Mesendoderm (in vitro differentiated cells): ENCODE results near the gene TMEM183A. TPM values are rescaled to one million over a fixed set of nuclear protein-coding genes. Genes with fewer than 3 reads are reported as not detected.

ENCODE experiments used
- DNase-seq: peaks from one replicate; pipeline ENCODE4 v3.0.0; 2013
- H2AK5ac ChIP-seq: 2 replicates; pipeline ENCODE4 v1.6.1; 2013; ENCODE audit warnings: low read length, inconsistent platforms
- H2BK120ac ChIP-seq: 2 replicates; pipeline ENCODE4 v1.6.1; 2013; ENCODE audit warnings: low read depth, mild to moderate bottlenecking, low read length, moderate library complexity, mixed read lengths
- H2BK15ac ChIP-seq: replicated peaks from 2 replicates; pipeline ENCODE4 v1.6.1; 2013; ENCODE audit warnings: low read depth, mild to moderate bottlenecking, moderate library complexity
- H2BK5ac ChIP-seq: 2 replicates; pipeline ENCODE4 v1.6.1; 2013; ENCODE audit warnings: low read length, inconsistent platforms
- H3K18ac ChIP-seq: 2 replicates; pipeline ENCODE4 v1.6.1; 2013; ENCODE audit warnings: mild to moderate bottlenecking, low read length, mixed read lengths
- H3K23ac ChIP-seq: one replicate; pipeline ENCODE4 v1.6.1; 2013; ENCODE audit warnings: low read length
- H3K27ac ChIP-seq: 2 replicates; pipeline ENCODE4 v1.5.1; 2013; ENCODE audit warnings: low read depth, mild to moderate bottlenecking, inconsistent platforms, low read length, moderate library complexity
- H3K27me3 ChIP-seq: 2 replicates; pipeline ENCODE4 v1.6.1; 2013; ENCODE audit warnings: low read length, control low read depth, mild to moderate bottlenecking, inconsistent platforms; ENCODE audit not compliant: insufficient read depth, poor library complexity
- H3K36me3 ChIP-seq: 2 replicates; pipeline ENCODE4 v1.6.1; 2013; ENCODE audit warnings: low read length, inconsistent platforms; ENCODE audit not compliant: control insufficient read depth, insufficient read depth
- H3K4ac ChIP-seq: one replicate; pipeline ENCODE4 v1.6.1; 2013; ENCODE audit warnings: low read depth, mild to moderate bottlenecking, low read length, moderate library complexity
- H3K4me1 ChIP-seq: 2 replicates; pipeline ENCODE4 v1.6.1; 2013; ENCODE audit warnings: low read depth, low read length, inconsistent platforms; ENCODE audit not compliant: control insufficient read depth
- H3K4me2 ChIP-seq: 2 replicates; pipeline ENCODE4 v1.6.1; 2013; ENCODE audit warnings: low read length
- H3K4me3 ChIP-seq: 2 replicates; pipeline ENCODE4 v1.5.1; 2013; ENCODE audit warnings: mild to moderate bottlenecking, low read length
- H3K56ac ChIP-seq: one replicate; pipeline ENCODE4 v1.6.1; 2013; ENCODE audit warnings: low read length
- H3K79me1 ChIP-seq: 2 replicates; pipeline ENCODE4 v1.6.1; 2013; ENCODE audit warnings: low read length, inconsistent platforms
- H3K79me2 ChIP-seq: 2 replicates; pipeline ENCODE4 v1.6.1; 2013; ENCODE audit warnings: mild to moderate bottlenecking, low read length; ENCODE audit not compliant: control insufficient read depth, insufficient read depth
- H3K9ac ChIP-seq: 2 replicates; pipeline ENCODE4 v1.6.1; 2013; ENCODE audit warnings: low read length, inconsistent platforms
- H4K5ac ChIP-seq: one replicate; pipeline ENCODE4 v1.6.1; 2013; ENCODE audit warnings: low read length
- H4K8ac ChIP-seq: one replicate; pipeline ENCODE4 v1.6.1; 2013; ENCODE audit warnings: low read depth, mild to moderate bottlenecking, control low read depth, low read length, moderate library complexity
- WGBS: extraction: QIAGEN DNeasy Blood & Tissue Kit; methylation state at CpG from one replicate; pipeline ENCODE4 v1.1.7; 2013; ENCODE audit warnings: low lambda C conversion rate, missing lambda C conversion rate; ENCODE audit not compliant: insufficient coverage; ENCODE audit errors: extremely low coverage; 5-methylcytosine and 5-hydroxymethylcytosine counted together
- polyA plus RNA-seq, 2 experiments: library from polyadenylated mRNA; stranded (reverse); fragments of 200-250 nt; gene quantifications; one replicate each; pipeline ENCODE4 v1.2.3, GENCODE V29; 2013

Gene TMEM183A
- 78.9 TPM for polyA plus RNA-seq (2013, experiment 1 of 2)
- 80.1 TPM for polyA plus RNA-seq (2013, experiment 2 of 2)

- Histone ChIP-seq H3K79me2 (peaks cover 20% of the 10 kb centered on the region), H2BK5ac (peak within 1 kb of the TSS; percentile 61), H3K27ac (peak within 1 kb of the TSS; percentile 91), H4K5ac (peak within 1 kb of the TSS; percentile 63), H3K4me2 (peak within 1 kb of the TSS; percentile 91), H3K23ac (no peak within 1 kb of the TSS), H3K79me1 (no peaks in the 10 kb centered on the region), H3K4me1 (no peaks in the 10 kb centered on the region), H3K56ac (peak within 1 kb of the TSS; percentile 99), H4K8ac (peak within 1 kb of the TSS; percentile 91), H3K4ac (peak within 1 kb of the TSS; percentile 97), H3K18ac (peak within 1 kb of the TSS; percentile 85), H2BK120ac (peak within 1 kb of the TSS; percentile 55), H3K27me3 (no peaks in the 10 kb centered on the region), H3K4me3 (peak within 1 kb of the TSS; percentile 97), H2AK5ac (peak within 1 kb of the TSS; percentile 37), H3K9ac (peak within 1 kb of the TSS; percentile 97), H3K36me3 (no peaks in the 10 kb centered on the region), H2BK15ac (peak within 1 kb of the TSS; percentile 80)
- no CpG with 5 or more reads among the region's 78 CpGs for WGBS
- DNase-seq = peak; percentile 99
Measured at GRCh38 chr1:203006948-203007871, at the start of gene TMEM183A. TMEM183A (plus strand) TSS chr1:203007374; CDS start chr1:203007466, 92 bp downstream.

- Histone ChIP-seq H2BK5ac (no peak within 1 kb of the TSS), H3K23ac (no peak within 1 kb of the TSS), H3K79me2 (peaks cover 37% of the 10 kb centered on the region), H3K56ac (peak within 1 kb of the TSS; percentile 87), H3K36me3 (no peaks in the 10 kb centered on the region), H3K79me1 (peaks cover 7% of the 10 kb centered on the region), H2BK15ac (no peak within 1 kb of the TSS), H4K8ac (no peak within 1 kb of the TSS), H3K18ac (peak within 1 kb of the TSS; percentile 85), H3K4me2 (peak within 1 kb of the TSS; percentile 87), H3K4ac (peak within 1 kb of the TSS; percentile 94), H3K27me3 (no peaks in the 10 kb centered on the region), H4K5ac (no peak within 1 kb of the TSS), H2AK5ac (no peak within 1 kb of the TSS), H3K4me3 (peak within 1 kb of the TSS; percentile 76), H3K9ac (peak within 1 kb of the TSS; percentile 91), H2BK120ac (no peak within 1 kb of the TSS), H3K27ac (peak within 1 kb of the TSS; percentile 62), H3K4me1 (no peaks in the 10 kb centered on the region)
- no CpG with 5 or more reads among the region's 86 CpGs for WGBS
- peak; percentile 93 for DNase-seq
Measured at GRCh38 chr1:202957733-202958543, 49.2 kb upstream of the TMEM183A start, which contains the start of gene ADIPOR1. ADIPOR1 (minus strand) TSS chr1:202958312; CDS start chr1:202951070, 7,242 bp downstream.

- H3K4ac ChIP-seq = no peak overlapping the region
- peak overlapping the region; percentile 60 for H3K9ac ChIP-seq
- H3K18ac ChIP-seq = no peak overlapping the region
- H3K27ac ChIP-seq = no peak overlapping the region
- WGBS = no CpG with 5 or more reads among the region's 10 CpGs
- no peak for DNase-seq
- H4K8ac ChIP-seq = no peak overlapping the region
- H3K36me3 ChIP-seq = no peaks in the 10 kb centered on the region
- H3K4me2 ChIP-seq = peak overlapping the region; percentile 45
- H3K23ac ChIP-seq = no peak overlapping the region
- H2BK120ac ChIP-seq = no peak overlapping the region
- H3K79me1 ChIP-seq = peaks cover 7% of the 10 kb centered on the region
- H3K27me3 ChIP-seq = no peaks in the 10 kb centered on the region
- no peak overlapping the region for H4K5ac ChIP-seq
- peaks cover 33% of the 10 kb centered on the region for H3K79me2 ChIP-seq
- H3K4me3 ChIP-seq = peak overlapping the region; percentile 31
- H3K4me1 ChIP-seq = no peaks in the 10 kb centered on the region
- H3K56ac ChIP-seq = peak overlapping the region; percentile 75
- no peak overlapping the region for H2BK15ac ChIP-seq
- H2BK5ac ChIP-seq = no peak overlapping the region
- no peak overlapping the region for H2AK5ac ChIP-seq
Measured at GRCh38 chr1:202958544-202959275, 48.5 kb upstream of the TMEM183A start.

- Histone ChIP-seq H3K18ac (no peak overlapping the region), H3K4me3 (no peak overlapping the region), H3K4ac (no peak overlapping the region), H2BK5ac (no peak overlapping the region), H2BK120ac (no peak overlapping the region), H3K56ac (no peak overlapping the region), H3K79me1 (peaks cover 3% of the 10 kb centered on the region), H3K9ac (no peak overlapping the region), H3K23ac (no peak overlapping the region), H4K5ac (no peak overlapping the region), H2BK15ac (no peak overlapping the region), H2AK5ac (no peak overlapping the region), H3K27me3 (no peaks in the 10 kb centered on the region), H3K27ac (no peak overlapping the region), H3K36me3 (no peaks in the 10 kb centered on the region), H3K4me2 (no peak overlapping the region), H3K4me1 (no peaks in the 10 kb centered on the region), H4K8ac (no peak overlapping the region), H3K79me2 (peaks cover 28% of the 10 kb centered on the region)
- WGBS = no CpG with 5 or more reads among the region's 1 CpG
- DNase-seq = no peak
Measured at GRCh38 chr1:202959276-202959620, 47.9 kb upstream of the TMEM183A start.

- Histone ChIP-seq H3K27me3 (no peaks in the 10 kb centered on the region), H3K36me3 (no peaks in the 10 kb centered on the region), H3K18ac (no peak overlapping the region), H2BK5ac (no peak overlapping the region), H3K4ac (no peak overlapping the region), H3K27ac (no peak overlapping the region), H3K56ac (no peak overlapping the region), H3K4me2 (no peak overlapping the region), H4K8ac (no peak overlapping the region), H3K79me2 (peaks cover 11% of the 10 kb centered on the region), H3K4me1 (peaks cover 2% of the 10 kb centered on the region), H3K23ac (no peak overlapping the region), H3K4me3 (no peak overlapping the region), H4K5ac (no peak overlapping the region), H3K9ac (no peak overlapping the region), H2BK120ac (no peak overlapping the region), H2BK15ac (no peak overlapping the region), H2AK5ac (no peak overlapping the region), H3K79me1 (no peaks in the 10 kb centered on the region)
- no CpG with 5 or more reads among the region's 5 CpGs for WGBS
- DNase-seq = no peak
Measured at GRCh38 chr1:202961220-202961880, 45.8 kb upstream of the TMEM183A start.
